Liver (tissue), 9 donors: Measurements from ENCODE around the gene IFIT5. TPM values are rescaled to one million over a fixed set of nuclear protein-coding genes. Genes with fewer than 3 reads are reported as not detected.

Experiments
- DNase-seq: peaks from one replicate; pipeline ENCODE4 v3.0.0-alpha.2; 2017; ENCODE audit warnings: low spot score
- H3K27ac ChIP-seq, 2 donors: one replicate each; pipeline ENCODE4 v1.7.0; 2013; ENCODE audit warnings: inconsistent platforms in 2 of 2, low read length in 2 of 2, control low read depth in 1 of 2, low read depth in 1 of 2, mild to moderate bottlenecking in 1 of 2
- H3K27me3 ChIP-seq, 4 donors: one replicate each; pipeline versions ENCODE4 v1.6.1 to v1.7.0; 2013; ENCODE audit warnings: low read length in 3 of 4, inconsistent platforms in 1 of 4, mild to moderate bottlenecking in 1 of 4, moderate library complexity in 1 of 4; ENCODE audit not compliant: control insufficient read depth in 4 of 4, insufficient read depth in 4 of 4
- H3K36me3 ChIP-seq, 4 donors: one replicate each; pipeline versions ENCODE4 v1.6.1 to v1.7.0; 2013; ENCODE audit warnings: low read length in 3 of 4, mild to moderate bottlenecking in 3 of 4, low read depth in 1 of 4, moderate library complexity in 1 of 4; ENCODE audit not compliant: control insufficient read depth in 4 of 4, insufficient read depth in 3 of 4
- H3K4me1 ChIP-seq, 4 donors: one replicate each; pipeline versions ENCODE4 v1.6.1 to v1.7.0; 2013; ENCODE audit warnings: low read length in 3 of 4, mild to moderate bottlenecking in 3 of 4, moderate library complexity in 1 of 4; ENCODE audit not compliant: control insufficient read depth in 4 of 4, insufficient read depth in 4 of 4
- H3K4me3 ChIP-seq, 3 donors: one replicate each; pipeline versions ENCODE4 v1.6.1 to v1.7.0; 2013; ENCODE audit warnings: low read length in 3 of 3, control low read depth in 1 of 3, low read depth in 1 of 3, mild to moderate bottlenecking in 1 of 3
- H3K9ac ChIP-seq, 2 donors: one replicate each; pipeline ENCODE4 v1.7.0; 2013; ENCODE audit warnings: low read length in 2 of 2, mild to moderate bottlenecking in 2 of 2, moderate library complexity in 2 of 2, control low read depth in 1 of 2, low read depth in 1 of 2
- H3K9me3 ChIP-seq, 4 donors: one replicate each; pipeline versions ENCODE4 v1.6.1 to v1.7.0; 2013; ENCODE audit warnings: low read length in 3 of 4; ENCODE audit not compliant: control insufficient read depth in 4 of 4
- ATF3 ChIP-seq: IDR thresholded peaks from 2 replicates; pipeline ENCODE4 v1.6.1; 2016; ENCODE audit warnings: antibody characterized with exemption
- CTCF ChIP-seq: fragments of 150-350 bp; IDR thresholded peaks from 2 replicates; pipeline ENCODE4 v1.5.1; 2017; ENCODE audit warnings: improper control_type of control experiment, low read depth, low read length; ENCODE audit not compliant: missing input control
- EGR1 ChIP-seq, 2 donors: IDR thresholded peaks; 2 replicates each; pipeline ENCODE4 v1.6.1; 2016 to 2018; ENCODE audit warnings: antibody characterized with exemption in 2 of 2, low read depth in 2 of 2
- FOXA1 ChIP-seq: IDR thresholded peaks from 2 replicates; pipeline ENCODE4 v1.6.1; 2016; ENCODE audit warnings: antibody characterized with exemption
- FOXA2 ChIP-seq: IDR thresholded peaks from 2 replicates; pipeline ENCODE4 v1.6.1; 2016; ENCODE audit warnings: antibody characterized with exemption
- GABPA ChIP-seq, 2 donors: IDR thresholded peaks in 1 of 2; conservative IDR thresholded peaks in 1 of 2; 2 replicates each; pipeline ENCODE4 v1.6.1; 2016; ENCODE audit warnings: antibody characterized with exemption in 2 of 2, mild to moderate bottlenecking in 1 of 2, moderate library complexity in 1 of 2
- HNF4A ChIP-seq, 2 donors: conservative IDR thresholded peaks; 2 replicates each; pipeline ENCODE4 v1.6.1; 2016; ENCODE audit warnings: antibody characterized with exemption in 2 of 2, mild to moderate bottlenecking in 2 of 2
- HNF4G ChIP-seq: IDR thresholded peaks from 2 replicates; pipeline ENCODE4 v1.6.1; 2016; ENCODE audit warnings: antibody characterized with exemption
- JUND ChIP-seq, 2 donors: IDR thresholded peaks; 2 replicates each; pipeline ENCODE4 v1.6.1; 2016; ENCODE audit warnings: antibody characterized with exemption in 2 of 2
- MAX ChIP-seq: IDR thresholded peaks from 2 replicates; pipeline ENCODE4 v1.6.1; 2016; ENCODE audit warnings: antibody characterized with exemption
- NR2F2 ChIP-seq: IDR thresholded peaks from 2 replicates; pipeline ENCODE4 v1.6.1; 2016; ENCODE audit warnings: antibody characterized with exemption
- RAD21 ChIP-seq, 2 donors: IDR thresholded peaks; 2 replicates each; pipeline ENCODE4 v1.6.1; 2016; ENCODE audit warnings: antibody characterized with exemption in 2 of 2, mild to moderate bottlenecking in 2 of 2
- RXRA ChIP-seq, 2 donors: IDR thresholded peaks; 2 replicates each; pipeline ENCODE4 v1.6.1; 2017 to 2018; ENCODE audit warnings: antibody characterized with exemption in 2 of 2, mild to moderate bottlenecking in 1 of 2
- SP1 ChIP-seq: IDR thresholded peaks from 2 replicates; pipeline ENCODE4 v1.6.1; 2018; ENCODE audit warnings: antibody characterized with exemption, mild to moderate bottlenecking
- TAF1 ChIP-seq: conservative IDR thresholded peaks from 2 replicates; pipeline ENCODE4 v1.6.1; 2016; ENCODE audit warnings: antibody characterized with exemption, mild to moderate bottlenecking
- YY1 ChIP-seq: IDR thresholded peaks from 2 replicates; pipeline ENCODE4 v1.6.1; 2016; ENCODE audit warnings: antibody characterized with exemption, mild to moderate bottlenecking
- WGBS: extraction: QIAGEN DNeasy Blood & Tissue Kit; methylation state at CpG from one replicate; pipeline ENCODE4 v1.1.7; 2013; 5-methylcytosine and 5-hydroxymethylcytosine counted together
- polyA plus RNA-seq, 2 donors: library from polyadenylated mRNA; stranded (reverse) in 1 of 2; unstranded in 1 of 2; fragments of 200-250 nt in 1 of 2; fragments of >200 nt in 1 of 2; fragmentation: Nextera tagmentation in 1 of 2; extraction: Ambion mirVana in 1 of 2; gene quantifications; one replicate each; pipeline versions ENCODE4 v1.2.1 to v1.2.3, GENCODE V29; 2013 to 2015
- total RNA-seq, 2 donors: library from RNA; depleted of rRNA; stranded (reverse); fragments of >200 nt; gene quantifications; one replicate each; pipeline ENCODE4 v1.2.3, GENCODE V29; 2014
- TF ChIP-seq, protein P1 (sequence below): IDR thresholded peaks from 2 replicates; pipeline ENCODE4 v1.6.1; 2016; ENCODE audit warnings: antibody characterized with exemption, mild to moderate bottlenecking
- TF ChIP-seq, protein P2 (sequence below): IDR thresholded peaks from 2 replicates; pipeline ENCODE4 v1.6.1; 2016; ENCODE audit warnings: antibody characterized with exemption
- donor health status: healthy.
- donor health status: healthy.
- donor health status: healthy.
- donor health status: healthy.
- donor health status: healthy.

The IFIT5 gene
- total and polyA plus RNA-seq, 4 donors = 5.0 to 10.7 (median 6.7) TPM

- Histone ChIP-seq H3K9me3 (no peaks in the 10 kb centered on the region), H3K27ac (no peak overlapping the region), H3K4me1 (peaks cover 0 to 1% (median 0%) of the 10 kb centered on the region in 4 donors), H3K4me3 (no peak overlapping the region), H3K9ac (no peak overlapping the region), H3K36me3 (no peaks in the 10 kb centered on the region), H3K27me3 (no peaks in the 10 kb centered on the region)
- TF ChIP-seq YY1 = no peak
- no peak for TF ChIP-seq NR2F2
- no peak for TF ChIP-seq HNF4G
- TF ChIP-seq FOXA2 = no peak
- no peak for TF ChIP-seq MAX
- TF ChIP-seq RAD21 (IDR thresholded peaks at IDR 0.05) = no peak
- TF ChIP-seq, protein P1, sequence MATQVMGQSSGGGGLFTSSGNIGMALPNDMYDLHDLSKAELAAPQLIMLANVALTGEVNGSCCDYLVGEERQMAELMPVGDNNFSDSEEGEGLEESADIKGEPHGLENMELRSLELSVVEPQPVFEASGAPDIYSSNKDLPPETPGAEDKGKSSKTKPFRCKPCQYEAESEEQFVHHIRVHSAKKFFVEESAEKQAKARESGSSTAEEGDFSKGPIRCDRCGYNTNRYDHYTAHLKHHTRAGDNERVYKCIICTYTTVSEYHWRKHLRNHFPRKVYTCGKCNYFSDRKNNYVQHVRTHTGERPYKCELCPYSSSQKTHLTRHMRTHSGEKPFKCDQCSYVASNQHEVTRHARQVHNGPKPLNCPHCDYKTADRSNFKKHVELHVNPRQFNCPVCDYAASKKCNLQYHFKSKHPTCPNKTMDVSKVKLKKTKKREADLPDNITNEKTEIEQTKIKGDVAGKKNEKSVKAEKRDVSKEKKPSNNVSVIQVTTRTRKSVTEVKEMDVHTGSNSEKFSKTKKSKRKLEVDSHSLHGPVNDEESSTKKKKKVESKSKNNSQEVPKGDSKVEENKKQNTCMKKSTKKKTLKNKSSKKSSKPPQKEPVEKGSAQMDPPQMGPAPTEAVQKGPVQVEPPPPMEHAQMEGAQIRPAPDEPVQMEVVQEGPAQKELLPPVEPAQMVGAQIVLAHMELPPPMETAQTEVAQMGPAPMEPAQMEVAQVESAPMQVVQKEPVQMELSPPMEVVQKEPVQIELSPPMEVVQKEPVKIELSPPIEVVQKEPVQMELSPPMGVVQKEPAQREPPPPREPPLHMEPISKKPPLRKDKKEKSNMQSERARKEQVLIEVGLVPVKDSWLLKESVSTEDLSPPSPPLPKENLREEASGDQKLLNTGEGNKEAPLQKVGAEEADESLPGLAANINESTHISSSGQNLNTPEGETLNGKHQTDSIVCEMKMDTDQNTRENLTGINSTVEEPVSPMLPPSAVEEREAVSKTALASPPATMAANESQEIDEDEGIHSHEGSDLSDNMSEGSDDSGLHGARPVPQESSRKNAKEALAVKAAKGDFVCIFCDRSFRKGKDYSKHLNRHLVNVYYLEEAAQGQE = no peak
- TF ChIP-seq GABPA (IDR thresholded peaks at IDR 0.05 in 1 of 2, conservative IDR thresholded peaks at IDR 0.05 in 1 of 2) = no peak
- TF ChIP-seq ATF3 = no peak
- no peak for TF ChIP-seq FOXA1
- no peak for TF ChIP-seq RXRA (IDR thresholded peaks at IDR 0.05)
- TF ChIP-seq TAF1 = no peak
- TF ChIP-seq EGR1 (IDR thresholded peaks at IDR 0.05; ENCODE audit: low read depth in 2 of 2) = no peak
- no peak for TF ChIP-seq JUND (IDR thresholded peaks at IDR 0.05)
- TF ChIP-seq HNF4A (conservative IDR thresholded peaks at IDR 0.05) = no peak
- 80% methylated on average over 1 of the region's 1 CpG for WGBS
- DNase-seq = no peak
Measured at GRCh38 chr10:89458784-89459183, 44.4 kb downstream of the IFIT5 start.

DNA sequence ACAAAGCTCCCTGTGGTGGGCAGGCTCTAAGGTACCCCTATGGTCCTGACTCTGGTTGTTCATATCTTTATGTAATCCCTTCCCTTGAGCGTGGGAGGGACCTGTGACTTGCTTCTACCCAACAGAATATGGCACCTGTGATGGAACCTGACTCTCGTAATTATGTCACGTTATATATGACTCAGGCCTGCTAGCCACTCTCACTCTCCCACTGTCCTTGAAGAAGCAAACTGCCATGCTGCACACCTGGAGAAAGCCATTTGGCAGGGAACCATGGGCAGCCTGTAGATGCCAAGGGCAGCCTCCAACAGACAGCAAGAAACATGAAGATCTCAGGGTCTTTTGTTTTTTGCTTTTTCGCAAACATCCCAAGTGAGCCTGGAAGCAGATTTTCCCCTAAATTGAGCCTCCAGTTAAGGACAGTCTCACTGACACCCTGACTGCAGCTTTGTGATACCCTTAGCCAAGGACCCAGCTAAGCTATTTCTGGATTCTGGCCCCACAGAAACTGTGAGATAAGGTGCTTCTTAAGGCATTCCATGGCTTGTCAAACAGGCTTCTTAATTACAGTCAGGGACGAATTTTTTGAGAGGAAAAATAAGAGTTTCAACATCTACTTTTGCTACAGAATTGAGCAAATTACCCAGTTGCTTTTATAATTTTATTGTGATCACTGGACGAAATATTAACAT lies 49.6 kb downstream of the IFIT5 start:
- Histone ChIP-seq H3K27ac (no peak overlapping the region), H3K27me3 (no peaks in the 10 kb centered on the region), H3K36me3 (no peaks in the 10 kb centered on the region), H3K4me1 (peaks cover 1 to 6% (median 4%) of the 10 kb centered on the region in 4 donors), H3K4me3 (no peak overlapping the region), H3K9ac (no peak overlapping the region), H3K9me3 (no peaks in the 10 kb centered on the region)
- TF ChIP-seq HNF4G (no peak), CTCF (no peak), HNF4A (conservative IDR thresholded peaks at IDR 0.05) (no peak), SP1 (no peak), FOXA2 (no peak), YY1 (no peak), RAD21 (IDR thresholded peaks at IDR 0.05) (no peak), EGR1 (IDR thresholded peaks at IDR 0.05; ENCODE audit: low read depth in 2 of 2) (no peak), GABPA (IDR thresholded peaks at IDR 0.05 in 1 of 2, conservative IDR thresholded peaks at IDR 0.05 in 1 of 2) (no peak), ATF3 (no peak), MAX (no peak), NR2F2 (no peak), FOXA1 (no peak), TAF1 (no peak), RXRA (IDR thresholded peaks at IDR 0.05) (no peak)
- TF ChIP-seq, protein P2, sequence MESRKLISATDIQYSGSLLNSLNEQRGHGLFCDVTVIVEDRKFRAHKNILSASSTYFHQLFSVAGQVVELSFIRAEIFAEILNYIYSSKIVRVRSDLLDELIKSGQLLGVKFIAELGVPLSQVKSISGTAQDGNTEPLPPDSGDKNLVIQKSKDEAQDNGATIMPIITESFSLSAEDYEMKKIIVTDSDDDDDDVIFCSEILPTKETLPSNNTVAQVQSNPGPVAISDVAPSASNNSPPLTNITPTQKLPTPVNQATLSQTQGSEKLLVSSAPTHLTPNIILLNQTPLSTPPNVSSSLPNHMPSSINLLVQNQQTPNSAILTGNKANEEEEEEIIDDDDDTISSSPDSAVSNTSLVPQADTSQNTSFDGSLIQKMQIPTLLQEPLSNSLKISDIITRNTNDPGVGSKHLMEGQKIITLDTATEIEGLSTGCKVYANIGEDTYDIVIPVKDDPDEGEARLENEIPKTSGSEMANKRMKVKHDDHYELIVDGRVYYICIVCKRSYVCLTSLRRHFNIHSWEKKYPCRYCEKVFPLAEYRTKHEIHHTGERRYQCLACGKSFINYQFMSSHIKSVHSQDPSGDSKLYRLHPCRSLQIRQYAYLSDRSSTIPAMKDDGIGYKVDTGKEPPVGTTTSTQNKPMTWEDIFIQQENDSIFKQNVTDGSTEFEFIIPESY = no peak
- WGBS = 90% methylated on average over 6 of the region's 6 CpGs
- no peak for DNase-seq
